IPS DF 4.7 (cell line): ENCODE measurements around the gene MYOF.

Experiments used
- DNase-seq: peaks from one replicate; pipeline ENCODE4 v3.0.0-alpha.2; 2013; ENCODE audit warnings: low spot score; ENCODE audit errors: extremely low read depth

The MYOF gene

DNA sequence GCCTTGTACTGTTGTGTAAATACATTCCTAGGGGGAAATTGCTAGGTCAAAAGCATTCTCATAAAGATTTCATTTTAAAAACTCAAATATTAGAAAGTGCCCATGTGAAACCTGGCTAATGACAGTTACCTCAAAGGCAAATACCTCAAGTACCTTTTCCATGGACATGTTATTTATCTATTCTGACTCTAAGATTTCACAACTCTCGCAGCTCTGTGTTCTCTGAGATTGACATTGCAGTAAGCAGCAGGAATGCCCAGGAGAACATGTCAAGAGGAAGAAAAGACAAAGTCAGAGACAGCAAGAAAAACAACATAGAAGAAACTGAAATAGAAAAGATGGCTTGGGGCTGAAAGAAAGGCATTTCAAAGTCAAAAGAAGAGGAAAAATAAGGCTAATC is 221.0 kb downstream of the MYOF start:
- DNase-seq, result no peak

DNA sequence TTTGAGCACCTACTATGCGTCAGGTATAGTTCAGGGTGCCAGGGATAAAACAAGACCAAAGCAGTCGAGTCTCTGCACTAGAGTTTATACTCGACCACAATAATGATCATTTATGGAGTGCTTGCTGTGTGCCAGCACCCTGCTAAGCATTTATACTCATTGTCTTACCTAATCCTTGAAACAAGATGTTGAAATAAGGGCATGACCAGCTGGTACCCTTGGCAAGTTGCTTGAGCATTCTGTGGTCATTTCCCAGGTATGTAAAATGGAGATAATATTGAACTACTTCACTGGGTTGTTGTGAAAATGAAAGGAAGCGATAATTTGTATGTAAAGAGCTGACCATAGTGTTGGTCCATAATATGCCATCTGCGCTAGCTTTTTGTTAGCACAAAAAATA is 223.0 kb downstream of the MYOF start:
- no peak for DNase-seq
